Kidney tubule cell (primary cell): ENCODE results near the gene TMEM41B.
"Not testable (repeated sequence)": the region's sequence is repeated elsewhere in the genome, so short reads cannot be mapped to it uniquely, and the experiment has no call there.

Experiments
- DNase-seq: peaks from one replicate; pipeline ENCODE4 v3.0.0-alpha.2; 2018; ENCODE audit warnings: low spot score

TMEM41B gene

GRCh38 chr11:9259981-9260837 lies 54.2 kb downstream of the TMEM41B start:
- DNase-seq = no peak

GRCh38 chr11:9258279-9258678 lies 56.1 kb downstream of the TMEM41B start:
- not testable (repeated sequence) for DNase-seq

- DNase-seq = no peak
Observed at GRCh38 chr11:9254416-9254815, 60.0 kb downstream of the TMEM41B start.

- DNase-seq = no peak
Observed at GRCh38 chr11:9253086-9253485, 61.3 kb downstream of the TMEM41B start.

- no peak for DNase-seq
Observed at GRCh38 chr11:9251311-9251710, 63.1 kb downstream of the TMEM41B start.

GRCh38 chr11:9250139-9250582 lies 64.2 kb downstream of the TMEM41B start:
- no peak for DNase-seq

- no peak for DNase-seq
Observed at GRCh38 chr11:9249252-9249651, 65.1 kb downstream of the TMEM41B start.

GRCh38 chr11:9247863-9248262 lies 66.5 kb downstream of the TMEM41B start:
- DNase-seq = no peak

- not testable (repeated sequence) for DNase-seq
Observed at GRCh38 chr11:9236242-9236641, 78.2 kb downstream of the TMEM41B start.

- DNase-seq = no peak
Observed at GRCh38 chr11:9232482-9232881, 81.9 kb downstream of the TMEM41B start.

- DNase-seq = no peak
Observed at GRCh38 chr11:9231848-9232177, 82.6 kb downstream of the TMEM41B start.
